K562 (cell line): ENCODE results near the gene KCNQ5. TPM values are rescaled to one million over a fixed set of nuclear protein-coding genes. Genes with fewer than 3 reads are reported as not detected.

Experiments
- ATAC-seq: fragments of 200-7000 bp; cut with Tn5 transposase; 3 replicates; pipeline ENCODE4 v1.9.1; 2020; ENCODE audit warnings: moderate library complexity
- BruUV-seq: library from RNA; stranded (reverse); fragments of 400-500 nt; replicated peaks from 2 replicates; lab custom pipeline; 2021; lab: Mats Ljungman, UMichigan
- CTCF ChIA-PET: fragments of 300-600 bp; formaldehyde crosslinking; extraction: SDS; loops from one replicate; lab custom pipeline; 2021; ENCODE audit warnings: low intra/inter-chr PET ratio; lab: Yijun Ruan, JAX
- POLR2A ChIA-PET: fragments of 300-600, 350-650 bp; sonication (Branson Sonifier 250); formaldehyde crosslinking; extraction: SDS; loops from one replicate; lab custom pipeline; 2021; ENCODE audit warnings: antibody characterized with exemption, inconsistent platforms; lab: Yijun Ruan, JAX
- DNase-seq, 4 experiments: peaks; one replicate each; pipeline versions ENCODE4 v3.0.0 to v3.0.0-alpha.2; 2011 to 2018; ENCODE audit warnings: low spot score in 3 of 4, mixed read lengths in 3 of 4; ENCODE audit errors: extremely low read depth in 1 of 4
- FAIRE-seq: peaks from 2 replicates; lab custom pipeline; 2011; peaks lifted over from hg19 to GRCh38; lab: Jason Lieb, UNC
- H2AFZ ChIP-seq: 2 replicates; pipeline ENCODE4 v1.6.0; 2011; ENCODE audit warnings: low read depth, low read length, control low read depth, inconsistent platforms
- H3K27ac ChIP-seq: fragments of 200-600 bp; 3 replicates; pipeline ENCODE4 v1.8.0; 2011; ENCODE audit warnings: low read depth, mild to moderate bottlenecking, control low read depth, inconsistent platforms, low read length, moderate library complexity, mixed read lengths; ENCODE audit errors: extremely low read depth
- H3K27me3 ChIP-seq, 2 experiments: fragments of 300-600 bp in 1 of 2; 2 replicates in 1 of 2; 3 replicates in 1 of 2; pipeline versions ENCODE4 v1.6.0 to v1.8.0; 2011; ENCODE audit warnings: inconsistent platforms in 2 of 2, low read length in 2 of 2, mild to moderate bottlenecking in 1 of 2, mixed read lengths in 1 of 2, moderate library complexity in 1 of 2; ENCODE audit not compliant: control insufficient read depth in 2 of 2, insufficient read depth in 2 of 2
- H3K36me3 ChIP-seq: fragments of 300-600 bp; 3 replicates; pipeline ENCODE4 v1.8.0; 2011; ENCODE audit warnings: mild to moderate bottlenecking, low read length, inconsistent platforms; ENCODE audit not compliant: control insufficient read depth, insufficient read depth
- H3K4me1 ChIP-seq, 2 experiments: fragments of 200-600 bp in 1 of 2; replicated peaks in 1 of 2; 2 replicates in 1 of 2; 3 replicates in 1 of 2; pipeline versions ENCODE4 v1.5.1 to v1.8.0; 2011; ENCODE audit warnings: inconsistent platforms in 2 of 2, low read length in 2 of 2, mild to moderate bottlenecking in 1 of 2, mixed read lengths in 1 of 2, moderate library complexity in 1 of 2; ENCODE audit not compliant: control insufficient read depth in 2 of 2, insufficient read depth in 2 of 2
- H3K4me2 ChIP-seq: 2 replicates; pipeline ENCODE4 v1.6.1; 2011; ENCODE audit warnings: low read length, control low read depth, inconsistent platforms, mixed read lengths; ENCODE audit not compliant: insufficient read depth
- H3K4me3 ChIP-seq: fragments of 200-600 bp; sonication (generic), shearing (Covaris generic); 2 replicates; pipeline ENCODE4 v1.5.1; 2016; ENCODE audit warnings: control low read depth, inconsistent platforms
- H3K79me2 ChIP-seq: fragments of 200-600 bp; 3 replicates; pipeline ENCODE4 v1.8.0; 2011; ENCODE audit warnings: low read length, inconsistent platforms; ENCODE audit not compliant: control insufficient read depth, insufficient read depth
- H3K9ac ChIP-seq, 2 experiments: 2 replicates each; pipeline versions ENCODE4 v1.6.0 to v1.6.1; 2011; ENCODE audit warnings: low read depth in 2 of 2, low read length in 2 of 2, control low read depth in 1 of 2, inconsistent platforms in 1 of 2, mild to moderate bottlenecking in 1 of 2, mixed read lengths in 1 of 2; ENCODE audit not compliant: insufficient read depth in 1 of 2
- H3K9me1 ChIP-seq: one replicate; pipeline ENCODE4 v1.6.0; 2011; ENCODE audit warnings: inconsistent platforms, mild to moderate bottlenecking, low read length, moderate library complexity; ENCODE audit not compliant: control insufficient read depth, insufficient read depth
- H3K9me3 ChIP-seq: replicated peaks from 2 replicates; pipeline ENCODE4 v1.5.1; 2011; ENCODE audit warnings: low read depth, low read length, inconsistent platforms; ENCODE audit not compliant: control insufficient read depth, insufficient read depth
- H4K20me1 ChIP-seq: replicated peaks from 2 replicates; pipeline ENCODE4 v1.6.1; 2011; ENCODE audit warnings: low read length, inconsistent platforms, mixed read lengths; ENCODE audit not compliant: control insufficient read depth, insufficient read depth
- GABPA ChIP-seq: fragments of 200-800 bp; sonication (Bioruptor generic); conservative IDR thresholded peaks from 2 replicates; pipeline ENCODE4 v1.6.1; 2016; ENCODE audit warnings: low read depth, missing genetic modification characterization, missing compliant biosample characterization
- L3MBTL2 ChIP-seq: fragments of 450-650 bp; IDR thresholded peaks from 2 replicates; pipeline ENCODE4 v1.6.1; 2016; ENCODE audit warnings: mild to moderate bottlenecking, moderate library complexity
- NR2C1 ChIP-seq, 2 experiments: fragments of 450-650 bp; IDR thresholded peaks; 2 replicates each; pipeline ENCODE4 v1.6.1; 2017; ENCODE audit warnings: mild to moderate bottlenecking in 2 of 2, antibody characterized with exemption in 1 of 2, inconsistent platforms in 1 of 2, missing compliant biosample characterization in 1 of 2, missing genetic modification characterization in 1 of 2
- NR2C2 ChIP-seq, 2 experiments: fragments of 200-800 bp in 1 of 2; sonication (Bioruptor generic) in 1 of 2; sonication (generic) in 1 of 2; formaldehyde crosslinking in 1 of 2; IDR thresholded peaks; 2 replicates each; pipeline versions ENCODE4 v1.6.1 to v1.8.0; 2016 to 2022; ENCODE audit warnings: mild to moderate bottlenecking in 1 of 2, missing compliant biosample characterization in 1 of 2, missing genetic modification characterization in 1 of 2, missing genetic modification reagents in 1 of 2
- ZBTB43 ChIP-seq: sonication (generic); formaldehyde crosslinking; IDR thresholded peaks from 2 replicates; pipeline ENCODE4 v1.8.0; 2023; ENCODE audit warnings: mild to moderate bottlenecking, missing genetic modification reagents
- ZNF444 ChIP-seq: fragments of 250-450 bp; sonication (Bioruptor Pico); IDR thresholded peaks from 2 replicates; pipeline ENCODE4 v1.4.0; 2020; ENCODE audit warnings: mild to moderate bottlenecking, moderate library complexity
- WGBS: fragments of 100-300 bp; shearing (Covaris generic); methylation state at CpG from one replicate; pipeline ENCODE4 v1.1.6; 2016; ENCODE audit warnings: low coverage, mixed read lengths; ENCODE audit not compliant: insufficient coverage; ENCODE audit errors: missing lambda C conversion rate; 5-methylcytosine and 5-hydroxymethylcytosine counted together
- in situ Hi-C: fragments of 300-500 bp; cut with MboI; formaldehyde crosslinking; loops from 4 replicates; pipeline ENCODE4 v1.15.0; 2018; ENCODE audit warnings: inconsistent platforms, mixed read lengths
- intact Hi-C: fragments of 100-400 bp; cut with micrococcal nuclease; formaldehyde crosslinking; loops from 2 replicates; pipeline ENCODE4 v1.14.2; 2022
- polyA plus RNA-seq, 8 experiments: library from polyadenylated mRNA; depleted of rRNA in 4 of 8; stranded (reverse) in 5 of 8; unstranded in 3 of 8; fragments of >200 nt; fragmentation: Nextera tagmentation in 2 of 8; fragmentation: Illumina TruSeq in 1 of 8; extraction: Ambion mirVana in 2 of 8; extraction: Trizol in 1 of 8; gene quantifications; 2 replicates each; pipeline versions ENCODE4 v1.2.1 to v1.2.3, GENCODE V29; 2011 to 2014; ENCODE audit warnings: inconsistent platforms in 1 of 8, missing spikeins in 1 of 8
- total RNA-seq, 7 experiments: library from RNA; depleted of rRNA in 6 of 7; stranded (reverse); fragments of >200 nt in 6 of 7; fragmentation: Illumina TruSeq in 2 of 7; extraction: Trizol in 2 of 7; gene quantifications; 2 replicates each; pipeline versions ENCODE4 v1.2.1 to v1.2.3, GENCODE V29; 2011 to 2021; ENCODE audit warnings: low replicate concordance in 1 of 7
- TF ChIP-seq, protein P1 (sequence below): IDR thresholded peaks from 2 replicates; pipeline ENCODE4 v1.6.1; 2016; ENCODE audit warnings: missing genetic modification characterization, missing compliant biosample characterization

KCNQ5 gene
- total and polyA plus RNA-seq, 9 of the 15 experiments (the other 6 are each of a cell fraction or from before 2014, with no cell fraction given), result 0.31 to 5.9 (median 2.6) TPM

- 9% methylated on average over 8 of the region's 8 CpGs for WGBS
- ATAC-seq (peak; percentile 40; the same call in 1 of the 3 replicates), DNase-seq (peak in 1 of 4 experiments; percentile 3), FAIRE-seq (no peak)
- H3K4me2 ChIP-seq, result no peak overlapping the region; the same call in 1 of the 2 replicates
- no peak overlapping the region for H3K4me3 ChIP-seq
- in situ Hi-C loops, result no loop called here
- H3K79me2 ChIP-seq, result no peaks in the 10 kb centered on the region
- H3K27ac ChIP-seq, result no peak overlapping the region
- intact Hi-C loops, result no loop called here
- no TSS peak for BruUV-seq
- no peaks in the 10 kb centered on the region; a peak in 2 of 5 replicates for H3K4me1 ChIP-seq
- no peaks in the 10 kb centered on the region for H3K36me3 ChIP-seq
- H4K20me1 ChIP-seq, result no peaks in the 10 kb centered on the region
- H2AFZ ChIP-seq, result peak overlapping the region; percentile 53; the same call in 1 of the 2 replicates
- no peaks in the 10 kb centered on the region for H3K9me1 ChIP-seq
- ChIA-PET CTCF (no interaction called here), POLR2A (no interaction called here)
- H3K9ac ChIP-seq, result no peak overlapping the region
- H3K9me3 ChIP-seq, result no peaks in the 10 kb centered on the region
- no peaks in the 10 kb centered on the region for H3K27me3 ChIP-seq
- TF ChIP-seq NR2C1 (IDR thresholded peaks at IDR 0.05) (peak; percentile 58; the same call in 1 of the 2 replicates), NR2C1 (tag; IDR thresholded peaks at IDR 0.05) (peak; percentile 43), NR2C2 (CRISPR knock-in tag; IDR thresholded peaks at IDR 0.05) (no peak), NR2C2 (tag; IDR thresholded peaks at IDR 0.05) (peak; percentile 31; the same call in 1 of the 2 replicates), GABPA (tag) (peak; percentile 49), ZNF444 (CRISPR knock-in tag) (no peak), ZBTB43 (CRISPR knock-in tag) (no peak), L3MBTL2 (peak; percentile 57)
- TF ChIP-seq, protein P1, sequence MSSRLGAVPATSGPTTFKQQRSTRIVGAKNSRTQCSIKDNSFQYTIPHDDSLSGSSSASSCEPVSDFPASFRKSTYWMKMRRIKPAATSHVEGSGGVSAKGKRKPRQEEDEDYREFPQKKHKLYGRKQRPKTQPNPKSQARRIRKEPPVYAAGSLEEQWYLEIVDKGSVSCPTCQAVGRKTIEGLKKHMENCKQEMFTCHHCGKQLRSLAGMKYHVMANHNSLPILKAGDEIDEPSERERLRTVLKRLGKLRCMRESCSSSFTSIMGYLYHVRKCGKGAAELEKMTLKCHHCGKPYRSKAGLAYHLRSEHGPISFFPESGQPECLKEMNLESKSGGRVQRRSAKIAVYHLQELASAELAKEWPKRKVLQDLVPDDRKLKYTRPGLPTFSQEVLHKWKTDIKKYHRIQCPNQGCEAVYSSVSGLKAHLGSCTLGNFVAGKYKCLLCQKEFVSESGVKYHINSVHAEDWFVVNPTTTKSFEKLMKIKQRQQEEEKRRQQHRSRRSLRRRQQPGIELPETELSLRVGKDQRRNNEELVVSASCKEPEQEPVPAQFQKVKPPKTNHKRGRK, result no peak
Observed at GRCh38 chr6:73028124-73028766, 406.4 kb downstream of the KCNQ5 start.
